Activated naive CD8-positive, alpha-beta T cell treated with anti-CD3 and anti-CD28 coated beads, Interleukin-2, amount 10 ng/mL, durations not matched to agents 7 days and 5 days (primary cell): Measurements from ENCODE around the gene GADD45B. TPM values are rescaled to one million over a fixed set of nuclear protein-coding genes. Genes with fewer than 3 reads are reported as not detected.
A peak's percentile ranks its signal among the peaks of the same experiment; 100 is the strongest.
"Not testable (repeated sequence)": the region's sequence is repeated elsewhere in the genome, so short reads cannot be mapped to it uniquely, and the experiment has no call there.

Experiments
- ATAC-seq: fragments of 150-1000 bp; cut with Tn5 transposase; one replicate; pipeline ENCODE4 v1.10.0; 2021; ENCODE audit warnings: low read depth, moderate library complexity
- POLR2A ChIA-PET: fragments of 350-600 bp; sonication (Branson Sonifier 250); formaldehyde crosslinking; loops from one replicate; lab custom pipeline; 2021; ENCODE audit warnings: antibody characterized with exemption; lab: Charles Lee
- DNase-seq: peaks from one replicate; pipeline ENCODE4 v3.0.0; 2021
- H3K27ac Mint-ChIP-seq: one replicate; pipeline ENCODE4 v1.8.0; 2022; ENCODE audit warnings: mild to moderate bottlenecking, mixed read lengths
- H3K27me3 Mint-ChIP-seq: one replicate; pipeline ENCODE4 v1.8.0; 2022; ENCODE audit warnings: mild to moderate bottlenecking, moderate library complexity, mixed read lengths
- H3K36me3 Mint-ChIP-seq: one replicate; pipeline ENCODE4 v1.8.0; 2021; ENCODE audit warnings: mild to moderate bottlenecking, mixed read lengths
- H3K4me1 Mint-ChIP-seq: one replicate; pipeline ENCODE4 v1.8.0; 2021; ENCODE audit warnings: mixed read lengths
- H3K4me3 Mint-ChIP-seq: one replicate; pipeline ENCODE4 v1.8.0; 2022; ENCODE audit warnings: mild to moderate bottlenecking, moderate library complexity, mixed read lengths
- H3K9me3 Mint-ChIP-seq: one replicate; pipeline ENCODE4 v1.8.0; 2021; ENCODE audit warnings: mixed read lengths
- total RNA-seq, 2 experiments: library from RNA; stranded (reverse); gene quantifications; one replicate each; pipeline ENCODE4 v1.2.3, GENCODE V29; 2021

GADD45B gene
- total RNA-seq, 2 experiments from 2014 or later, result 83.1 to 85.4 TPM

GRCh38 chr19:2453431-2454025, 22.4 kb upstream of the GADD45B start:
- Mint-ChIP-seq H3K36me3 (peaks cover 2% of the 10 kb centered on the region), H3K4me1 (peaks cover 12% of the 10 kb centered on the region), H3K27ac (no peak overlapping the region), H3K27me3 (no peaks in the 10 kb centered on the region), H3K9me3 (no peaks in the 10 kb centered on the region), H3K4me3 (no peak overlapping the region)
- POLR2A ChIA-PET, result no interaction called here
- DNase-seq (no peak), ATAC-seq (no peak)

- H3K4me1 Mint-ChIP-seq, result peaks cover 10% of the 10 kb centered on the region
- ATAC-seq, result no peak
- no peak for DNase-seq
- no peaks in the 10 kb centered on the region for H3K27me3 Mint-ChIP-seq
- H3K36me3 Mint-ChIP-seq, result peaks cover 2% of the 10 kb centered on the region
- POLR2A ChIA-PET, result no interaction called here
- H3K27ac Mint-ChIP-seq, result peak overlapping the region; percentile 11
- H3K9me3 Mint-ChIP-seq, result no peaks in the 10 kb centered on the region
- peak overlapping the region; percentile 85 for H3K4me3 Mint-ChIP-seq
Measured at GRCh38 chr19:2454199-2454961, 21.5 kb upstream of the GADD45B start.

- DNase-seq, result no peak
- ATAC-seq, result no peak
- POLR2A ChIA-PET, result interaction anchor here (1.1 to 3.1 kb wide), 2 partner anchors 11 to 22 kb away, joined by 4 to 31 read pairs; partner anchors contain the start of gene GADD45B
- no peaks in the 10 kb centered on the region for H3K9me3 Mint-ChIP-seq
- H3K4me1 Mint-ChIP-seq, result peaks cover 8% of the 10 kb centered on the region
- H3K27ac Mint-ChIP-seq, result peak overlapping the region; percentile 82
- H3K4me3 Mint-ChIP-seq, result peak overlapping the region; percentile 85
- no peaks in the 10 kb centered on the region for H3K27me3 Mint-ChIP-seq
- H3K36me3 Mint-ChIP-seq, result peaks cover 2% of the 10 kb centered on the region
Measured at GRCh38 chr19:2454962-2455850, 20.7 kb upstream of the GADD45B start.

- peaks cover 2% of the 10 kb centered on the region for H3K36me3 Mint-ChIP-seq
- POLR2A ChIA-PET, result interaction anchor here (0.6 to 3.1 kb wide), 12 partner anchors 12 to 906 kb away, joined by 3 to 31 read pairs (median 4); partner anchors contain the start of genes DOT1L, GADD45B and LSM7
- peak overlapping the region; percentile 82 for H3K27ac Mint-ChIP-seq
- peak; percentile 38 for ATAC-seq
- peak; percentile 69 for DNase-seq
- peaks cover 8% of the 10 kb centered on the region for H3K4me1 Mint-ChIP-seq
- H3K4me3 Mint-ChIP-seq, result peak overlapping the region; percentile 85
- H3K27me3 Mint-ChIP-seq, result no peaks in the 10 kb centered on the region
- no peaks in the 10 kb centered on the region for H3K9me3 Mint-ChIP-seq
Measured at GRCh38 chr19:2455851-2456570, 19.9 kb upstream of the GADD45B start.

- H3K36me3 Mint-ChIP-seq, result peaks cover 2% of the 10 kb centered on the region
- H3K27ac Mint-ChIP-seq, result peak overlapping the region; percentile 57
- POLR2A ChIA-PET, result interaction anchor here (0.9 to 3.1 kb wide), 8 partner anchors 12 to 286 kb away, joined by 3 to 31 read pairs (median 6); partner anchors contain the start of genes GADD45B and LSM7
- peaks cover 13% of the 10 kb centered on the region for H3K4me1 Mint-ChIP-seq
- H3K27me3 Mint-ChIP-seq, result no peaks in the 10 kb centered on the region
- no peak for ATAC-seq
- H3K4me3 Mint-ChIP-seq, result peak overlapping the region; percentile 67
- H3K9me3 Mint-ChIP-seq, result no peaks in the 10 kb centered on the region
- no peak for DNase-seq
Measured at GRCh38 chr19:2457394-2458037, 18.4 kb upstream of the GADD45B start.

- no peaks in the 10 kb centered on the region for H3K9me3 Mint-ChIP-seq
- no peak overlapping the region for H3K27ac Mint-ChIP-seq
- H3K4me1 Mint-ChIP-seq, result peaks cover 13% of the 10 kb centered on the region
- H3K36me3 Mint-ChIP-seq, result peaks cover 2% of the 10 kb centered on the region
- ATAC-seq (no peak), DNase-seq (no peak)
- POLR2A ChIA-PET, result interaction anchor here (0.6 to 3.1 kb wide), 3 partner anchors 19 to 186 kb away, joined by 3 to 31 read pairs (median 4); partner anchors contain the start of gene GADD45B
- H3K27me3 Mint-ChIP-seq, result no peaks in the 10 kb centered on the region
- no peak overlapping the region for H3K4me3 Mint-ChIP-seq
Measured at GRCh38 chr19:2458054-2458453, 17.9 kb upstream of the GADD45B start.

GRCh38 chr19:2458776-2459175, 17.2 kb upstream of the GADD45B start:
- H3K27ac Mint-ChIP-seq, DNase-seq, H3K4me3 Mint-ChIP-seq, H3K27me3 Mint-ChIP-seq, H3K36me3 Mint-ChIP-seq, H3K9me3 Mint-ChIP-seq, ATAC-seq: not testable (repeated sequence)
- H3K4me1 Mint-ChIP-seq, result peaks cover 15% of the 10 kb centered on the region
- POLR2A ChIA-PET, result interaction anchor here (0.7 kb wide), 1 partner anchor 97 kb away, joined by 4 read pairs; no protein-coding TSS in a partner anchor

- Mint-ChIP-seq H3K9me3 (no peaks in the 10 kb centered on the region), H3K36me3 (peaks cover 2% of the 10 kb centered on the region), H3K27me3 (no peaks in the 10 kb centered on the region), H3K4me1 (peaks cover 12% of the 10 kb centered on the region), H3K27ac (no peak overlapping the region), H3K4me3 (no peak overlapping the region)
- POLR2A ChIA-PET, result interaction anchor here (1.1 to 5.3 kb wide), 2 partner anchors 17 to 297 kb away, joined by 4 to 50 read pairs; partner anchors contain the start of genes DOT1L and GADD45B
- ATAC-seq, result no peak
- DNase-seq, result no peak
Measured at GRCh38 chr19:2460245-2460644, 15.7 kb upstream of the GADD45B start.

GRCh38 chr19:2461751-2462634, 13.9 kb upstream of the GADD45B start:
- no peaks in the 10 kb centered on the region for H3K9me3 Mint-ChIP-seq
- no peaks in the 10 kb centered on the region for H3K27me3 Mint-ChIP-seq
- DNase-seq (peak; percentile 82), ATAC-seq (peak; percentile 84)
- POLR2A ChIA-PET, result interaction anchor here (0.7 to 5.3 kb wide), 7 partner anchors 14 to 312 kb away, joined by 3 to 50 read pairs (median 3); partner anchors contain the start of gene GADD45B
- H3K4me1 Mint-ChIP-seq, result peaks cover 11% of the 10 kb centered on the region
- H3K4me3 Mint-ChIP-seq, result peak overlapping the region; percentile 98
- peak overlapping the region; percentile 96 for H3K27ac Mint-ChIP-seq
- H3K36me3 Mint-ChIP-seq, result peaks cover 2% of the 10 kb centered on the region

GRCh38 chr19:2462635-2463421, 13.1 kb upstream of the GADD45B start:
- DNase-seq (no peak), ATAC-seq (no peak)
- H3K27ac Mint-ChIP-seq, result peak overlapping the region; percentile 96
- peaks cover 2% of the 10 kb centered on the region for H3K36me3 Mint-ChIP-seq
- H3K27me3 Mint-ChIP-seq, result no peaks in the 10 kb centered on the region
- POLR2A ChIA-PET, result interaction anchor here (0.7 to 5.3 kb wide), 5 partner anchors 14 to 172 kb away, joined by 3 to 50 read pairs (median 4); partner anchors contain the start of gene GADD45B
- H3K4me3 Mint-ChIP-seq, result peak overlapping the region; percentile 98
- H3K9me3 Mint-ChIP-seq, result no peaks in the 10 kb centered on the region
- peaks cover 10% of the 10 kb centered on the region for H3K4me1 Mint-ChIP-seq
